Neural crest cell (in vitro differentiated cells): ENCODE measurements around the gene FBP1. TPM values are rescaled to one million over a fixed set of nuclear protein-coding genes. Genes with fewer than 3 reads are reported as not detected.

Source experiments
- DNase-seq: peaks from one replicate; pipeline ENCODE4 v3.0.0; 2021; ENCODE audit warnings: low read depth, mixed read lengths, low spot score
- H3K27ac Mint-ChIP-seq: one replicate; pipeline ENCODE4 v1.8.0; 2021; ENCODE audit warnings: mild to moderate bottlenecking, mixed read lengths; ENCODE audit not compliant: unreplicated experiment
- H3K27me3 Mint-ChIP-seq: 2 replicates; pipeline ENCODE4 v1.8.0; 2021; ENCODE audit warnings: low read depth, mild to moderate bottlenecking, mixed read lengths
- H3K36me3 Mint-ChIP-seq: 2 replicates; pipeline ENCODE4 v1.8.0; 2021; ENCODE audit warnings: low read depth, mild to moderate bottlenecking, mixed read lengths
- H3K4me1 Mint-ChIP-seq: 2 replicates; pipeline ENCODE4 v1.8.0; 2021; ENCODE audit warnings: mixed read lengths
- H3K4me3 Mint-ChIP-seq: one replicate; pipeline ENCODE4 v1.8.0; 2021; ENCODE audit warnings: mild to moderate bottlenecking, mixed read lengths
- H3K9me3 Mint-ChIP-seq: 2 replicates; pipeline ENCODE4 v1.8.0; 2021; ENCODE audit warnings: mixed read lengths
- CTCF ChIP-seq: fragments of 200-600 bp; sonication (generic); conservative IDR thresholded peaks from 2 replicates; pipeline ENCODE4 v1.5.0; 2021; ENCODE audit warnings: antibody characterized with exemption, mild to moderate bottlenecking
- total RNA-seq: library from RNA; stranded (reverse); gene quantifications from 2 replicates; pipeline ENCODE4 v1.2.1, GENCODE V29; 2021

Gene FBP1
- total RNA-seq, 1 donor from 2014 or later, result 0.86 TPM

GRCh38 chr9:94563548-94563947 is 75.8 kb downstream of the FBP1 start:
- Mint-ChIP-seq H3K36me3 (peaks cover 5% of the 10 kb centered on the region), H3K4me3 (no peak overlapping the region), H3K9me3 (peaks cover 4% of the 10 kb centered on the region), H3K27me3 (no peaks in the 10 kb centered on the region), H3K4me1 (no peaks in the 10 kb centered on the region), H3K27ac (no peak overlapping the region)
- DNase-seq, result no peak
- TF ChIP-seq CTCF, result no peak

- no peak for DNase-seq
- Mint-ChIP-seq H3K4me3 (no peak overlapping the region), H3K27me3 (peaks cover 5% of the 10 kb centered on the region), H3K36me3 (peaks cover 5% of the 10 kb centered on the region), H3K4me1 (no peaks in the 10 kb centered on the region), H3K27ac (no peak overlapping the region), H3K9me3 (peaks cover 4% of the 10 kb centered on the region)
- TF ChIP-seq CTCF, result no peak
Measured at GRCh38 chr9:94560237-94560636, 79.1 kb downstream of the FBP1 start.

- Mint-ChIP-seq H3K27ac (no peak overlapping the region), H3K4me1 (no peaks in the 10 kb centered on the region), H3K36me3 (no peaks in the 10 kb centered on the region), H3K9me3 (no peaks in the 10 kb centered on the region), H3K27me3 (peaks cover 5% of the 10 kb centered on the region), H3K4me3 (peak overlapping the region; percentile 53)
- DNase-seq, result no peak
- no peak for TF ChIP-seq CTCF
Measured at GRCh38 chr9:94557376-94557775, 81.9 kb downstream of the FBP1 start.

- Mint-ChIP-seq H3K27ac (no peak within 1 kb of the TSS), H3K4me3 (no peak within 1 kb of the TSS), H3K27me3 (peaks cover 5% of the 10 kb centered on the region), H3K9me3 (peaks cover 4% of the 10 kb centered on the region), H3K4me1 (no peaks in the 10 kb centered on the region), H3K36me3 (peaks cover 7% of the 10 kb centered on the region)
- peak; percentile 73 for TF ChIP-seq CTCF
- DNase-seq, result peak; percentile 64
Measured at GRCh38 chr9:94554439-94555331, 84.6 kb downstream of the FBP1 start, which contains the start of gene PCAT7. Gene PCAT7, plus strand, starts transcription at chr9:94555083.

GRCh38 chr9:94554078-94554438 is 85.3 kb downstream of the FBP1 start:
- H3K9me3 Mint-ChIP-seq, result peaks cover 4% of the 10 kb centered on the region
- H3K4me3 Mint-ChIP-seq, result no peak overlapping the region
- TF ChIP-seq CTCF, result no peak
- no peak overlapping the region for H3K27ac Mint-ChIP-seq
- peaks cover 5% of the 10 kb centered on the region for H3K27me3 Mint-ChIP-seq
- DNase-seq, result no peak
- H3K4me1 Mint-ChIP-seq, result no peaks in the 10 kb centered on the region
- H3K36me3 Mint-ChIP-seq, result peaks cover 7% of the 10 kb centered on the region

Other genes with a start within 250 kb of the FBP1 start
- 7.4 and 8.6 TPM in 2 replicates for gene PCAT7, start 84.4 kb downstream of the FBP1 start, total RNA-seq
- not detected in 2 replicates for gene FBP2, start 45.7 kb downstream of the FBP1 start, total RNA-seq
- gene AOPEP, start 87.2 kb upstream of the FBP1 start, total RNA-seq, result 22.2 and 24.8 TPM in 2 replicates